HFFc6 (cell line): ENCODE results near the gene MRPS18A. TPM values are rescaled to one million over a fixed set of nuclear protein-coding genes. Genes with fewer than 3 reads are reported as not detected.

Source experiments
- DNase-seq: peaks from one replicate; pipeline ENCODE4 v3.0.0-alpha.2; 2018
- H3K27ac Mint-ChIP-seq: 2 replicates; pipeline ENCODE4 v1.8.0; 2020; ENCODE audit warnings: mild to moderate bottlenecking, mixed read lengths
- H3K27me3 Mint-ChIP-seq: 2 replicates; pipeline ENCODE4 v1.8.0; 2021; ENCODE audit warnings: mild to moderate bottlenecking, moderate library complexity, mixed read lengths; ENCODE audit not compliant: insufficient read depth
- H3K36me3 Mint-ChIP-seq: 2 replicates; pipeline ENCODE4 v1.8.0; 2021; ENCODE audit warnings: low read depth, mixed read lengths
- H3K4me1 Mint-ChIP-seq: 2 replicates; pipeline ENCODE4 v1.8.0; 2020; ENCODE audit warnings: low read depth, mixed read lengths
- H3K4me3 Mint-ChIP-seq: 2 replicates; pipeline ENCODE4 v1.8.0; 2020; ENCODE audit warnings: mild to moderate bottlenecking, moderate library complexity, mixed read lengths
- H3K9me3 Mint-ChIP-seq: 2 replicates; pipeline ENCODE4 v1.8.0; 2020; ENCODE audit warnings: mild to moderate bottlenecking, mixed read lengths
- total RNA-seq, 6 experiments: library from RNA; stranded (reverse); fragmentation: NEBNext Ultra II Directional; extraction: Animal tissue kit (Norgen Biotek cat#: 25700); gene quantifications; 2 replicates in 1 of 6; 3 replicates in 5 of 6; pipeline ENCODE4 v1.2.3, GENCODE V29; 2021
- TF ChIP-seq, protein P1 (sequence below): fragments of 200-600 bp; sonication (generic); IDR thresholded peaks from 2 replicates; pipeline ENCODE4 v1.5.0; 2021; ENCODE audit warnings: antibody characterized with exemption, mild to moderate bottlenecking

The MRPS18A gene
- total RNA-seq, 6 experiments from 2014 or later: 34.3 to 42.8 (median 38.3) TPM

GRCh38 chr6:43699564-43700186 is 12.1 kb upstream of the MRPS18A start:
- Mint-ChIP-seq H3K27ac (no peak overlapping the region; the same call in 1 of the 2 replicates), H3K9me3 (no peaks in the 10 kb centered on the region), H3K36me3 (no peaks in the 10 kb centered on the region), H3K27me3 (peaks cover 3% of the 10 kb centered on the region), H3K4me3 (no peak overlapping the region), H3K4me1 (peaks cover 41% of the 10 kb centered on the region)
- TF ChIP-seq, protein P1, sequence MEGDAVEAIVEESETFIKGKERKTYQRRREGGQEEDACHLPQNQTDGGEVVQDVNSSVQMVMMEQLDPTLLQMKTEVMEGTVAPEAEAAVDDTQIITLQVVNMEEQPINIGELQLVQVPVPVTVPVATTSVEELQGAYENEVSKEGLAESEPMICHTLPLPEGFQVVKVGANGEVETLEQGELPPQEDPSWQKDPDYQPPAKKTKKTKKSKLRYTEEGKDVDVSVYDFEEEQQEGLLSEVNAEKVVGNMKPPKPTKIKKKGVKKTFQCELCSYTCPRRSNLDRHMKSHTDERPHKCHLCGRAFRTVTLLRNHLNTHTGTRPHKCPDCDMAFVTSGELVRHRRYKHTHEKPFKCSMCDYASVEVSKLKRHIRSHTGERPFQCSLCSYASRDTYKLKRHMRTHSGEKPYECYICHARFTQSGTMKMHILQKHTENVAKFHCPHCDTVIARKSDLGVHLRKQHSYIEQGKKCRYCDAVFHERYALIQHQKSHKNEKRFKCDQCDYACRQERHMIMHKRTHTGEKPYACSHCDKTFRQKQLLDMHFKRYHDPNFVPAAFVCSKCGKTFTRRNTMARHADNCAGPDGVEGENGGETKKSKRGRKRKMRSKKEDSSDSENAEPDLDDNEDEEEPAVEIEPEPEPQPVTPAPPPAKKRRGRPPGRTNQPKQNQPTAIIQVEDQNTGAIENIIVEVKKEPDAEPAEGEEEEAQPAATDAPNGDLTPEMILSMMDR: no peak
- no peak for DNase-seq

- H3K36me3 Mint-ChIP-seq: no peaks in the 10 kb centered on the region
- peaks cover 40% of the 10 kb centered on the region for H3K4me1 Mint-ChIP-seq
- H3K9me3 Mint-ChIP-seq: no peaks in the 10 kb centered on the region
- peaks cover 3% of the 10 kb centered on the region for H3K27me3 Mint-ChIP-seq
- H3K4me3 Mint-ChIP-seq: no peak overlapping the region
- TF ChIP-seq, protein P1: no peak
- peak; percentile 19 for DNase-seq
- H3K27ac Mint-ChIP-seq: no peak overlapping the region
Observed at GRCh38 chr6:43698584-43699349, 11.2 kb upstream of the MRPS18A start.

GRCh38 chr6:43697421-43697820 is 9.8 kb upstream of the MRPS18A start:
- H3K36me3 Mint-ChIP-seq: no peaks in the 10 kb centered on the region
- TF ChIP-seq, protein P1: no peak
- H3K9me3 Mint-ChIP-seq: no peaks in the 10 kb centered on the region
- no peak overlapping the region for H3K4me3 Mint-ChIP-seq
- peaks cover 5% of the 10 kb centered on the region for H3K27me3 Mint-ChIP-seq
- no peak for DNase-seq
- peaks cover 27% of the 10 kb centered on the region for H3K4me1 Mint-ChIP-seq
- no peak overlapping the region for H3K27ac Mint-ChIP-seq

GRCh38 chr6:43695967-43696291 is 8.3 kb upstream of the MRPS18A start:
- Mint-ChIP-seq H3K9me3 (no peaks in the 10 kb centered on the region), H3K36me3 (no peaks in the 10 kb centered on the region), H3K27ac (no peak overlapping the region), H3K4me3 (no peak overlapping the region), H3K27me3 (peaks cover 5% of the 10 kb centered on the region), H3K4me1 (peaks cover 21% of the 10 kb centered on the region)
- TF ChIP-seq, protein P1: no peak
- DNase-seq: no peak

- Mint-ChIP-seq H3K4me3 (no peak overlapping the region), H3K4me1 (peaks cover 21% of the 10 kb centered on the region), H3K27ac (no peak overlapping the region), H3K36me3 (no peaks in the 10 kb centered on the region), H3K27me3 (peaks cover 5% of the 10 kb centered on the region), H3K9me3 (no peaks in the 10 kb centered on the region)
- DNase-seq: no peak
- TF ChIP-seq, protein P1: no peak
Observed at GRCh38 chr6:43695215-43695966, 7.8 kb upstream of the MRPS18A start.
